Psoas muscle (tissue), 8 donors: ENCODE measurements around the gene SLC35F3. TPM values are rescaled to one million over a fixed set of nuclear protein-coding genes. Genes with fewer than 3 reads are reported as not detected.

Experiments used
- ATAC-seq, 4 donors: fragments of 200-7000 bp; cut with Tn5 transposase; one replicate each; pipeline ENCODE4 v1.9.1; 2020; ENCODE audit warnings: moderate library complexity in 3 of 4, mild to moderate bottlenecking in 2 of 4
- DNase-seq, 2 donors: peaks; one replicate each; pipeline ENCODE4 v3.0.0-alpha.2; 2020
- H3K27ac ChIP-seq: fragments of 200-600 bp; one replicate; pipeline ENCODE4 v1.8.0; 2022
- H3K27me3 ChIP-seq, 3 donors: fragments of 200-600 bp in 1 of 3; one replicate each; pipeline versions ENCODE4 v1.6.1 to v1.8.0; 2013 to 2022; ENCODE audit warnings: low read length in 2 of 3, mild to moderate bottlenecking in 2 of 3, moderate library complexity in 1 of 3; ENCODE audit not compliant: insufficient read depth in 3 of 3
- H3K36me3 ChIP-seq, 2 donors: fragments of 200-600 bp in 1 of 2; one replicate each; pipeline versions ENCODE4 v1.6.1 to v1.8.0; 2013 to 2022; ENCODE audit warnings: low read depth in 1 of 2, mild to moderate bottlenecking in 1 of 2, moderate library complexity in 1 of 2; ENCODE audit not compliant: insufficient read depth in 1 of 2
- H3K4me1 ChIP-seq: fragments of 200-600 bp; one replicate; pipeline ENCODE4 v1.8.0; 2022
- H3K4me3 ChIP-seq: fragments of 200-600 bp; one replicate; pipeline ENCODE4 v1.8.0; 2022; ENCODE audit warnings: mild to moderate bottlenecking
- H3K9me3 ChIP-seq: fragments of 200-600 bp; one replicate; pipeline ENCODE4 v1.8.0; 2022
- WGBS, 3 donors: extraction: QIAGEN DNeasy Blood & Tissue Kit; methylation state at CpG; one replicate each; pipeline versions ENCODE4 v1.1.6 to v1.1.7; 2013; 5-methylcytosine and 5-hydroxymethylcytosine counted together
- intact Hi-C, 2 donors: fragments of 100-400 bp; cut with DNase I; formaldehyde crosslinking; loops; one replicate each; pipeline versions ENCODE4 v1.11.0 to v1.14.2; 2022
- polyA plus RNA-seq, 3 donors: library from polyadenylated mRNA; stranded (reverse); fragments of 200-250 nt; gene quantifications; one replicate each; pipeline ENCODE4 v1.2.3, GENCODE V29; 2013
- total RNA-seq, 4 donors: library from RNA; stranded (reverse); fragmentation: NEBNext Ultra II Directional in 2 of 4; extraction: Animal tissue kit (Norgen Biotek cat#: 25700) in 2 of 4; gene quantifications; one replicate each; pipeline versions ENCODE4 v1.2.1 to v1.2.4, GENCODE V29; 2021 to 2023
- TF ChIP-seq, protein P1 (sequence below): fragments of 200-600 bp; IDR thresholded peaks from one replicate; pipeline ENCODE4 v1.8.0; 2022; ENCODE audit warnings: antibody characterized with exemption
- donor health status: healthy with polysubstance abuse.
- donor health status: DM: no; HTN: no; CAD: no; lungs with moderate emphysema.
- donor health status: Bipolar disorder and iron deficiency.
- donor health status: healthy.
- donor health status: DM: yes; HTN: yes; CAD: no.
- donor health status: DM: no; HTN: no; CAD: no.
- donor health status: DM: no; HTN: no; CAD: no.
- donor health status: DM: yes; HTN: yes; CAD: no.

Gene SLC35F3
- total and polyA plus RNA-seq, 7 donors: 0.01 to 0.16 (median 0.10) TPM; not detected in 3

DNA sequence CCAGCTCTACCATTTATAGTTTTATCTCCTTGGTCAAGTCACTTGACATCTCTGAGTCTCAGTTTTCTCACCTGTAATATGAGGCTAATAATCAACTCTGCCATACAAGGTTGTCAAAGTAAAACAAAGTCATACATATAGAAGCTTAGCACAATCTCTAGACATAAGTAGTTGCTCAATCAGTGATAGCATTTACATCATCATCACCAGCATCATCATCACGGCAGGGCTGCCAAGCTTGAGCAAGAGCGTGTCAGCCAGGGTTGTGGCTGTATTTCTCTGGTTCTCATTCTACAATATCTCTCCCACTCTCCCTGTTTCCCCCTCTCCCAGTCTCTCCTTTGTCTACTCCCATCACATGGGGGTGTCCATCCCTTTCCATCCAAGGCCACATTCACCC is 427.0 kb downstream of the SLC35F3 start:
- no peak for DNase-seq
- TF ChIP-seq, protein P1, sequence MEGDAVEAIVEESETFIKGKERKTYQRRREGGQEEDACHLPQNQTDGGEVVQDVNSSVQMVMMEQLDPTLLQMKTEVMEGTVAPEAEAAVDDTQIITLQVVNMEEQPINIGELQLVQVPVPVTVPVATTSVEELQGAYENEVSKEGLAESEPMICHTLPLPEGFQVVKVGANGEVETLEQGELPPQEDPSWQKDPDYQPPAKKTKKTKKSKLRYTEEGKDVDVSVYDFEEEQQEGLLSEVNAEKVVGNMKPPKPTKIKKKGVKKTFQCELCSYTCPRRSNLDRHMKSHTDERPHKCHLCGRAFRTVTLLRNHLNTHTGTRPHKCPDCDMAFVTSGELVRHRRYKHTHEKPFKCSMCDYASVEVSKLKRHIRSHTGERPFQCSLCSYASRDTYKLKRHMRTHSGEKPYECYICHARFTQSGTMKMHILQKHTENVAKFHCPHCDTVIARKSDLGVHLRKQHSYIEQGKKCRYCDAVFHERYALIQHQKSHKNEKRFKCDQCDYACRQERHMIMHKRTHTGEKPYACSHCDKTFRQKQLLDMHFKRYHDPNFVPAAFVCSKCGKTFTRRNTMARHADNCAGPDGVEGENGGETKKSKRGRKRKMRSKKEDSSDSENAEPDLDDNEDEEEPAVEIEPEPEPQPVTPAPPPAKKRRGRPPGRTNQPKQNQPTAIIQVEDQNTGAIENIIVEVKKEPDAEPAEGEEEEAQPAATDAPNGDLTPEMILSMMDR: no peak
- WGBS, 3 donors: 52 to 60% (median 56%) methylated on average over 2 of the region's 2 CpGs

DNA sequence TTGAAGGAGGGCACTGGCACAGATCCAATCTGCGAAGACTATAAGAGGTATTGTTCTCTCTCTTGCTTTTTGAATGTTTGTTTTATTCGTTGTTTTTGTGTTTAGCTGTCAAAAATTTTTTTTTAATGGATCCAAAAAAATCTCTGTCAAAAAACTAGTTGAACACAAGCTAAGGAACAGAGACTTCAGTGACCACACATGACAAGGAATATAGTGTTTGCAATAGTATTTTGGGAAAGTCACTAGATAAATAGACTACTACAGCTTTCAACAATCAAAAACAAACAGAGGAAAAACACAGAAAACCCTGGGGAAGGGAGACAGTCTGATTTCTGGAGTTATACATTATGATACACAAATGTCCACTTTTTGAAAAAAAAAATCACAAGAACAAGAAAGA is 431.9 kb downstream of the SLC35F3 start:
- H3K27me3 ChIP-seq: peaks cover 0 to 8% (median 0%) of the 10 kb centered on the region in 3 donors
- TF ChIP-seq, protein P1: no peak
- ATAC-seq: no peak
- WGBS, 3 donors: 84 to 89% (median 86%) methylated on average over 2 of the region's 2 CpGs
- H3K4me3 ChIP-seq: no peak overlapping the region
- no peaks in the 10 kb centered on the region for H3K36me3 ChIP-seq
- DNase-seq: no peak
- peaks cover 40% of the 10 kb centered on the region for H3K9me3 ChIP-seq
- intact Hi-C loops: no loop called here
- no peaks in the 10 kb centered on the region for H3K4me1 ChIP-seq
- no peak overlapping the region for H3K27ac ChIP-seq

More for the DNA sequence above, 427.0 kb downstream of the SLC35F3 start:
- H3K36me3 ChIP-seq: no peaks in the 10 kb centered on the region
- intact Hi-C loops: no loop called here
- H3K4me3 ChIP-seq: no peak overlapping the region
- no peak for ATAC-seq
- H3K9me3 ChIP-seq: peaks cover 7% of the 10 kb centered on the region
- H3K4me1 ChIP-seq: no peaks in the 10 kb centered on the region
- H3K27me3 ChIP-seq: peaks cover 0 to 14% (median 3%) of the 10 kb centered on the region in 3 donors
- H3K27ac ChIP-seq: no peak overlapping the region

- DNase-seq (no peak), ATAC-seq (no peak)
- Histone ChIP-seq H3K4me1 (no peaks in the 10 kb centered on the region), H3K4me3 (no peak overlapping the region), H3K36me3 (no peaks in the 10 kb centered on the region), H3K27me3 (peaks cover 0 to under 1% (median 0%) of the 10 kb centered on the region in 3 donors), H3K9me3 (peaks cover 40% of the 10 kb centered on the region), H3K27ac (no peak overlapping the region)
- intact Hi-C loops: no loop called here
- TF ChIP-seq, protein P1: no peak
- 95 to 100% (median 97%) methylated on average over 1 of the region's 1 CpG for WGBS, 3 donors
These were observed 432.8 kb downstream of the SLC35F3 start for GRCh38 chr1:234337233-234337632.

DNA sequence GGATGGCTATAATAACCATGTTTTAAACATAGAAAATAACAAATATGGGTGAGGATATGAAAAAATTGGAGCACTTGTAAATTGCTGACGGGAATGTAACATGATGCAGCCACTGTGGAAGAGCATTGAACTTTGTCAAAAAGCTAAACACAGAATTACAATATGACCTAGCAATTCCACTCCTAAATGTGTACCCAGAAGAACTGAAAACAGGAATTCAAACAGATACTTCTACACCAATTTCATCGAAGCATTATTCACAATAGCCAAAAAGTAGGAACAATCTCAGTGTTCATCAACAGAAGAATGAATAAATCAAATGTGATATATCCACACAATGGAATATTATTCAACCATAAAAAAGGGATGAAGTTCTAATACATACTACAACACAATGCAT is 436.1 kb downstream of the SLC35F3 start:
- peaks cover 40% of the 10 kb centered on the region for H3K9me3 ChIP-seq
- 86 to 93% (median 87%) methylated on average over 2 of the region's 2 CpGs for WGBS, 3 donors

GRCh38 chr1:234342774-234343173 is 438.3 kb downstream of the SLC35F3 start:
- DNase-seq: no peak
- Histone ChIP-seq H3K27me3 (no peaks in the 10 kb centered on the region), H3K36me3 (no peaks in the 10 kb centered on the region), H3K4me1 (no peaks in the 10 kb centered on the region), H3K9me3 (peaks cover 26% of the 10 kb centered on the region), H3K4me3 (no peak overlapping the region), H3K27ac (no peak overlapping the region)
- ATAC-seq: no peak
- 62 to 69% (median 67%) methylated on average over 5 of the region's 5 CpGs for WGBS, 3 donors
- TF ChIP-seq, protein P1: no peak
- intact Hi-C loops: no loop called here

More for the DNA sequence above, 436.1 kb downstream of the SLC35F3 start:
- Histone ChIP-seq H3K4me1 (no peaks in the 10 kb centered on the region), H3K4me3 (no peak overlapping the region), H3K27me3 (no peaks in the 10 kb centered on the region), H3K36me3 (no peaks in the 10 kb centered on the region), H3K27ac (no peak overlapping the region)
- intact Hi-C loops: no loop called here
- DNase-seq (no peak), ATAC-seq (no peak)
- TF ChIP-seq, protein P1: no peak
